Adrenal gland (tissue), 12 donors: ENCODE data around the gene KIR3DL1. TPM values are rescaled to one million over a fixed set of nuclear protein-coding genes. Genes with fewer than 3 reads are reported as not detected.

Experiments used
- DNase-seq, 7 donors: peaks; one replicate each; pipeline ENCODE4 v3.0.0-alpha.2; 2019 to 2020
- H3K27ac ChIP-seq, 5 donors: fragments of 200-600 bp; sonication (generic) in 4 of 5; 1 replicate in 3 of 5; 2 replicates in 2 of 5; pipeline versions ENCODE4 v1.5.1 to v1.8.0; 2016 to 2020; ENCODE audit warnings: mild to moderate bottlenecking in 1 of 5
- H3K27me3 ChIP-seq: fragments of 200-600 bp; 2 replicates; pipeline ENCODE4 v1.8.0; 2021
- H3K36me3 ChIP-seq, 2 donors: fragments of 200-600 bp; replicated peaks in 1 of 2; 1 replicate in 1 of 2; 2 replicates in 1 of 2; pipeline versions ENCODE4 v1.5.1 to v1.8.0; 2018 to 2022
- H3K4me1 ChIP-seq, 2 donors: fragments of 200-600 bp; replicated peaks in 1 of 2; 1 replicate in 1 of 2; 2 replicates in 1 of 2; pipeline versions ENCODE4 v1.5.1 to v1.8.0; 2018 to 2021
- H3K4me3 ChIP-seq, 4 donors: fragments of 200-600 bp; sonication (generic) in 3 of 4; one replicate each; pipeline ENCODE4 v1.5.1; 2016 to 2018
- H3K9me3 ChIP-seq, 3 donors: fragments of 200-600 bp; sonication (generic) in 1 of 3; replicated peaks in 1 of 3; 1 replicate in 2 of 3; 2 replicates in 1 of 3; pipeline versions ENCODE4 v1.5.1 to v1.8.0; 2016 to 2021
- POLR2A ChIP-seq, 2 donors: fragments of 450-650 bp; IDR thresholded peaks; one replicate each; pipeline ENCODE4 v1.6.1; 2017; ENCODE audit warnings: antibody characterized with exemption in 2 of 2, mild to moderate bottlenecking in 2 of 2, moderate library complexity in 1 of 2
- WGBS, 4 donors: extraction: QIAGEN DNeasy Blood & Tissue Kit in 2 of 4; methylation state at CpG; one replicate each; pipeline versions ENCODE4 v1.1.5 to v1.1.7; 2013 to 2017; 5-methylcytosine and 5-hydroxymethylcytosine counted together
- intact Hi-C, 2 donors: fragments of 100-400 bp; cut with DNase I; formaldehyde crosslinking; loops; one replicate each; pipeline versions ENCODE4 v1.14.1 to v1.15.0; 2022 to 2023
- polyA plus RNA-seq, 3 donors: library from polyadenylated mRNA; stranded (reverse); fragments of 200-250 nt in 2 of 3; fragments of 350-450 nt in 1 of 3; fragmentation: Illumina TruSeq in 1 of 3; extraction: RNeasy Lipid Tissue Mini Kit (QIAGEN cat#74804) in 1 of 3; gene quantifications; one replicate each; pipeline ENCODE4 v1.2.3, GENCODE V29; 2013 to 2014
- total RNA-seq, 9 donors: library from RNA; depleted of rRNA in 4 of 9; stranded (reverse); fragments of >200 nt in 4 of 9; fragments of 120-200 nt in 1 of 9; fragmentation: NEBNext Ultra II Directional in 1 of 9; extraction: Animal tissue kit (Norgen Biotek cat#: 25700) in 1 of 9; gene quantifications; one replicate each; pipeline versions ENCODE4 v1.1.0 to v1.2.4, GENCODE V29; 2013 to 2023
- TF ChIP-seq, protein P1 (sequence below), 6 experiments: fragments of 450-650 bp in 4 of 6; fragments of 200-600 bp in 2 of 6; sonication (generic) in 1 of 6; IDR thresholded peaks; 1 replicate in 5 of 6; 2 replicates in 1 of 6; pipeline versions ENCODE4 v1.5.1 to v1.8.0; 2016 to 2021; ENCODE audit warnings: antibody characterized with exemption in 6 of 6, mild to moderate bottlenecking in 2 of 6, moderate library complexity in 1 of 6
- donor health status: healthy with polysubstance abuse.
- donor health status: Bipolar disorder and iron deficiency.
- donor health status: DM: yes; HTN: yes; CAD: no.
- donor health status: DM: no; HTN: no; CAD: no.
- donor health status: DM: no; HTN: no; CAD: no.
- donor health status: DM: yes; HTN: yes; CAD: no.

The KIR3DL1 gene
- total and polyA plus RNA-seq, 12 donors = 0.09 to 0.11 TPM; not detected in 10

DNA sequence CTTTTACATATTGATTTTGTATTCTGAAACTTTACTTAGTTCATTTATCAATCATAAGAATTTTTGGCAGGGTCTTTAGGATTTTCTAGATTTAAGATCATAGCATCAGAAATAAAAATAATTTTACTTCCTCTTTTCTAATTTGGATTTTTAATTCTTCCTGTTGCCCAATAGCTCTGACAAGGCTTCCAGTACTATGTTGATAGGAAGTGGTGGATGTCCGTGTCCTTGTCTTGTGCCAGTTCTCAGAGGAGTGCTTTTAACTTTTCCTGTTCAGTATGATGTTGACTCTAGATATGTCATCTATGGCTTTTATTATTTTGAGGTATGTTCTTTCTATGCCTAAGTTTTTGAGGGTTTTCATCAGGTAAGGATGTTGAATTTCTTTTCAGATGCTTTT, 20.5 kb upstream of the KIR3DL1 start:
- H3K36me3 ChIP-seq = no peaks in the 10 kb centered on the region
- H3K27ac ChIP-seq = no peak overlapping the region
- no peak for DNase-seq
- H3K4me3 ChIP-seq = no peak overlapping the region
- intact Hi-C loops = no loop called here
- H3K27me3 ChIP-seq = no peaks in the 10 kb centered on the region
- 30 to 41% (median 37%) methylated on average over 1 of the region's 1 CpG for WGBS, 4 donors
- H3K4me1 ChIP-seq = no peaks in the 10 kb centered on the region
- H3K9me3 ChIP-seq = no peaks in the 10 kb centered on the region
- TF ChIP-seq, protein P1, sequence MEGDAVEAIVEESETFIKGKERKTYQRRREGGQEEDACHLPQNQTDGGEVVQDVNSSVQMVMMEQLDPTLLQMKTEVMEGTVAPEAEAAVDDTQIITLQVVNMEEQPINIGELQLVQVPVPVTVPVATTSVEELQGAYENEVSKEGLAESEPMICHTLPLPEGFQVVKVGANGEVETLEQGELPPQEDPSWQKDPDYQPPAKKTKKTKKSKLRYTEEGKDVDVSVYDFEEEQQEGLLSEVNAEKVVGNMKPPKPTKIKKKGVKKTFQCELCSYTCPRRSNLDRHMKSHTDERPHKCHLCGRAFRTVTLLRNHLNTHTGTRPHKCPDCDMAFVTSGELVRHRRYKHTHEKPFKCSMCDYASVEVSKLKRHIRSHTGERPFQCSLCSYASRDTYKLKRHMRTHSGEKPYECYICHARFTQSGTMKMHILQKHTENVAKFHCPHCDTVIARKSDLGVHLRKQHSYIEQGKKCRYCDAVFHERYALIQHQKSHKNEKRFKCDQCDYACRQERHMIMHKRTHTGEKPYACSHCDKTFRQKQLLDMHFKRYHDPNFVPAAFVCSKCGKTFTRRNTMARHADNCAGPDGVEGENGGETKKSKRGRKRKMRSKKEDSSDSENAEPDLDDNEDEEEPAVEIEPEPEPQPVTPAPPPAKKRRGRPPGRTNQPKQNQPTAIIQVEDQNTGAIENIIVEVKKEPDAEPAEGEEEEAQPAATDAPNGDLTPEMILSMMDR (IDR thresholded peaks at IDR 0.05) = no peak
- no peak for TF ChIP-seq POLR2A (IDR thresholded peaks at IDR 0.05)

DNA sequence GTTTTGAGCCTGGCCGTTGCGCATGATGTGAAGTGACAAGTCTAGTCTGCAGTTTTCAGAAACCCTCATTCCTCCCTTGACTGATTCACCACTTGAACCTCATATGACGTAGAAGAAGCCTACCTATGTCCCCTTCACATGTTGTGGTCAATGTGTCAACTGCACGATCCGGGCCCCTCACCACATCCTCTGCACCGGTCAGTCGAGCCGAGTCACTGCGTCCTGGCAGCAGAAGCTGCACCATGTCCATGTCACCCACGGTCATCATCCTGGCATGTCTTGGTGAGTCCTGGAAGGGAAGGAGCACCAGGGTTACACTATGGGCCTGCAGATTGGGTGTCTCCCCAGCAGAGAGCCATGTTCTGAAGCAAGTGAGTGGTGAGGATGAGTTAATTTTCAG, 12.9 kb upstream of the KIR3DL1 start, which contains the start of gene KIR2DL4:
Gene KIR2DL4, plus strand, starts transcription at position 201 of the 400 bp plus-strand sequence. Its CDS starts 42 bp downstream, at position 243.
- no peak within 1 kb of the TSS for H3K27ac ChIP-seq
- no peaks in the 10 kb centered on the region for H3K27me3 ChIP-seq
- intact Hi-C loops = no loop called here
- H3K4me1 ChIP-seq = no peaks in the 10 kb centered on the region
- DNase-seq = no peak
- H3K4me3 ChIP-seq = no peak within 1 kb of the TSS
- H3K9me3 ChIP-seq = no peaks in the 10 kb centered on the region
- 78 to 87% (median 80%) methylated on average over 9 to 10 of the region's 10 CpGs for WGBS, 4 donors
- no peak for TF ChIP-seq POLR2A (IDR thresholded peaks at IDR 0.05)
- TF ChIP-seq, protein P1 (IDR thresholded peaks at IDR 0.05) = no peak
- H3K36me3 ChIP-seq = no peaks in the 10 kb centered on the region

DNA sequence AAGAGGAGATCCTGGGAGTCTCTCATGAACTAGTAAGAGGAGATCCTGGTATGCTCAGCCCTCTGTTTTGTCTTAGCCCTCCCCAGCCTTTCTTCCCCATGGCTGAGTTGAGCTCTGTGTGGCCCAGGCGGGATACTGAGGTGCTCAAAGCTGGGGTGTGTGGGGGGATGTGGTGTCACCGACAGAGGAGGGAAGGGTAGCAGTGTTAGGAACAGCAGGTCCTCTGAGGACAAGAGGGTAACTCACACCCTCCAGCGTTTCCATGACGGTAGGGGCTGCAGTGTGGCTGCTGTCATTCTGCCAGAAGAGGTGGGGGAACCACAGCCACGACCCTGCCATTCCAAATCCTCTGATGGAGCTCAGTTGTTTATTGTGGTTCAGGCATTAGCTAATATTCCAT, 12.2 kb upstream of the KIR3DL1 start:
- 52 to 82% (median 59%) methylated on average over 2 to 5 of the region's 5 CpGs for WGBS, 4 donors
- no peaks in the 10 kb centered on the region for H3K27me3 ChIP-seq
- intact Hi-C loops = no loop called here

DNA sequence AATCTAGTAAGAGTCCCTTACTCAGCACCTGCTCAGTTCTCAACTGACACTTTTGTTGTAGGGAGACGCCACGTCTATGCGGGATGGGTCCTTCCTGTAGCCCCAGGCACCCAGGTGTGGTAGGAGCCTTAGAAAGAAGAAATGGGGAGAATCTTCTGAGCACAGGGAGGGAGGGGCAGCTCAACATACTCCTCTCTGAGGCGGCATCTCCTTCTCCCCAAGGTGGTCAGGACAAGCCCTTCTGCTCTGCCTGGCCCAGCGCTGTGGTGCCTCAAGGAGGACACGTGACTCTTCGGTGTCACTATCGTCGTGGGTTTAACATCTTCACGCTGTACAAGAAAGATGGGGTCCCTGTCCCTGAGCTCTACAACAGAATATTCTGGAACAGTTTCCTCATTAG, 11.7 kb upstream of the KIR3DL1 start:
- H3K4me1 ChIP-seq = no peaks in the 10 kb centered on the region
- H3K9me3 ChIP-seq = no peaks in the 10 kb centered on the region
- 82 to 93% (median 85%) methylated on average over 5 to 10 of the region's 10 CpGs for WGBS, 4 donors
- intact Hi-C loops = no loop called here
- H3K36me3 ChIP-seq = no peaks in the 10 kb centered on the region
- H3K27ac ChIP-seq = no peak overlapping the region
- no peak for TF ChIP-seq POLR2A (IDR thresholded peaks at IDR 0.05)
- TF ChIP-seq, protein P1 (IDR thresholded peaks at IDR 0.05) = no peak
- H3K27me3 ChIP-seq = no peaks in the 10 kb centered on the region
- DNase-seq = no peak
- H3K4me3 ChIP-seq = no peak overlapping the region

More for the DNA sequence above, 12.2 kb upstream of the KIR3DL1 start:
- no peaks in the 10 kb centered on the region for H3K4me1 ChIP-seq
- no peak for DNase-seq
- no peaks in the 10 kb centered on the region for H3K9me3 ChIP-seq
- H3K27ac ChIP-seq = no peak overlapping the region
- no peak for TF ChIP-seq POLR2A (IDR thresholded peaks at IDR 0.05)
- TF ChIP-seq, protein P1 (IDR thresholded peaks at IDR 0.05) = no peak
- H3K4me3 ChIP-seq = no peak overlapping the region
- no peaks in the 10 kb centered on the region for H3K36me3 ChIP-seq
